CD14-positive monocyte (primary cell): ENCODE measurements around the gene LEF1. TPM values are rescaled to one million over a fixed set of nuclear protein-coding genes. Genes with fewer than 3 reads are reported as not detected.

Experiments
- DNase-seq, 3 donors: peaks; one replicate each; pipeline ENCODE4 v3.0.0-alpha.2; 2011 to 2022
- H2AFZ ChIP-seq: 2 replicates; pipeline ENCODE4 v1.6.0; 2012; ENCODE audit warnings: mild to moderate bottlenecking, low read depth, low read length, inconsistent platforms; ENCODE audit not compliant: insufficient read depth, poor library complexity, severe bottlenecking
- H3K27ac ChIP-seq, 2 donors: 1 replicate in 1 of 2; 2 replicates in 1 of 2; pipeline ENCODE4 v1.5.1; 2012 to 2013; ENCODE audit warnings: low read length in 2 of 2, control low read depth in 1 of 2, inconsistent platforms in 1 of 2, low read depth in 1 of 2, mild to moderate bottlenecking in 1 of 2
- H3K27me3 ChIP-seq, 2 donors: one replicate each; pipeline versions ENCODE4 v1.6.0 to v1.6.1; 2011 to 2013; ENCODE audit warnings: low read length in 2 of 2; ENCODE audit not compliant: control insufficient read depth in 2 of 2, insufficient read depth in 2 of 2
- H3K36me3 ChIP-seq, 2 donors: replicated peaks in 1 of 2; 1 replicate in 1 of 2; 2 replicates in 1 of 2; pipeline versions ENCODE4 v1.5.1 to v1.6.1; 2012 to 2013; ENCODE audit warnings: low read length in 2 of 2, control low read depth in 1 of 2, inconsistent platforms in 1 of 2, mild to moderate bottlenecking in 1 of 2; ENCODE audit not compliant: insufficient read depth in 2 of 2, control insufficient read depth in 1 of 2
- H3K4me1 ChIP-seq, 2 donors: 1 replicate in 1 of 2; 2 replicates in 1 of 2; pipeline versions ENCODE4 v1.5.1 to v1.6.1; 2012 to 2013; ENCODE audit warnings: low read length in 2 of 2, control low read depth in 1 of 2, inconsistent platforms in 1 of 2, mild to moderate bottlenecking in 1 of 2, moderate library complexity in 1 of 2; ENCODE audit not compliant: insufficient read depth in 2 of 2, control insufficient read depth in 1 of 2
- H3K4me2 ChIP-seq: replicated peaks from 2 replicates; pipeline ENCODE3; 2012; ENCODE audit warnings: low read length, moderate library complexity, mild to moderate bottlenecking; ENCODE audit not compliant: poor library complexity, severe bottlenecking; ENCODE audit errors: extremely low read depth
- H3K4me3 ChIP-seq, 3 experiments: fragments of 200-600 bp in 1 of 3; sonication (generic) in 1 of 3; replicated peaks in 1 of 3; 1 replicate in 2 of 3; 2 replicates in 1 of 3; pipeline ENCODE4 v1.5.1; 2011 to 2013; ENCODE audit warnings: low read length in 3 of 3, mild to moderate bottlenecking in 3 of 3, control low read depth in 2 of 3, low read depth in 2 of 3, inconsistent platforms in 1 of 3, moderate library complexity in 1 of 3
- H3K79me2 ChIP-seq: 2 replicates; pipeline ENCODE4 v1.6.0; 2012; ENCODE audit warnings: mild to moderate bottlenecking, control low read depth, inconsistent platforms, low read length, moderate library complexity; ENCODE audit not compliant: insufficient read depth
- H3K9ac ChIP-seq: 2 replicates; pipeline ENCODE4 v1.6.0; 2017; ENCODE audit warnings: low read length, mild to moderate bottlenecking; ENCODE audit not compliant: insufficient read depth, poor library complexity, severe bottlenecking
- H3K9me3 ChIP-seq, 2 donors: replicated peaks in 1 of 2; 1 replicate in 1 of 2; 2 replicates in 1 of 2; pipeline versions ENCODE4 v1.5.1 to v1.6.1; 2012 to 2013; ENCODE audit warnings: low read length in 2 of 2, control low read depth in 1 of 2; ENCODE audit not compliant: control insufficient read depth in 1 of 2, insufficient read depth in 1 of 2
- H4K20me1 ChIP-seq: 2 replicates; pipeline ENCODE4 v1.6.0; 2012; ENCODE audit warnings: mild to moderate bottlenecking, low read length, control low read depth, moderate library complexity; ENCODE audit not compliant: insufficient read depth
- H3K27ac Mint-ChIP-seq, 7 donors: one replicate each; pipeline ENCODE4 v1.8.0; 2020; ENCODE audit warnings: mild to moderate bottlenecking in 7 of 7, mixed read lengths in 7 of 7, moderate library complexity in 6 of 7, inconsistent platforms in 2 of 7
- H3K27me3 Mint-ChIP-seq, 3 donors: one replicate each; pipeline ENCODE4 v1.8.0; 2021 to 2022; ENCODE audit warnings: low read depth in 3 of 3, mild to moderate bottlenecking in 3 of 3, mixed read lengths in 3 of 3, moderate library complexity in 3 of 3, inconsistent platforms in 1 of 3
- H3K36me3 Mint-ChIP-seq, 2 donors: one replicate each; pipeline ENCODE4 v1.8.0; 2020; ENCODE audit warnings: mixed read lengths in 2 of 2, inconsistent platforms in 1 of 2, mild to moderate bottlenecking in 1 of 2
- H3K4me1 Mint-ChIP-seq: one replicate; pipeline ENCODE4 v1.8.0; 2020; ENCODE audit warnings: mild to moderate bottlenecking, mixed read lengths
- H3K4me3 Mint-ChIP-seq, 2 donors: one replicate each; pipeline ENCODE4 v1.8.0; 2020; ENCODE audit warnings: mild to moderate bottlenecking in 2 of 2, mixed read lengths in 2 of 2, moderate library complexity in 1 of 2
- H3K9me3 Mint-ChIP-seq, 7 donors: one replicate each; pipeline ENCODE4 v1.8.0; 2020 to 2022; ENCODE audit warnings: mixed read lengths in 7 of 7, mild to moderate bottlenecking in 6 of 7, moderate library complexity in 6 of 7, inconsistent platforms in 2 of 7
- WGBS: methylation state at CpG from one replicate; pipeline ENCODE4 v1.1.5; 2013; ENCODE audit warnings: missing lambda C conversion rate; ENCODE audit not compliant: insufficient coverage; 5-methylcytosine and 5-hydroxymethylcytosine counted together
- intact Hi-C, 2 donors: fragments of 100-400 bp; cut with micrococcal nuclease; formaldehyde crosslinking; loops; one replicate each; pipeline versions ENCODE4 v1.15.0 to v1.15.1; 2023
- polyA plus RNA-seq, 3 donors: library from polyadenylated mRNA; depleted of rRNA in 1 of 3; unstranded in 2 of 3; stranded (reverse) in 1 of 3; fragments of 300-500 nt in 2 of 3; fragments of >200 nt in 1 of 3; fragmentation: Illumina TruSeq in 2 of 3; gene quantifications; 1 replicate in 2 of 3; 2 replicates in 1 of 3; pipeline ENCODE4 v1.2.3, GENCODE V29; 2012 to 2021
- TF ChIP-seq, protein P1 (sequence below): fragments of 200-600 bp; IDR thresholded peaks from one replicate; pipeline ENCODE4 v1.8.0; 2022; ENCODE audit warnings: antibody characterized with exemption, mild to moderate bottlenecking

LEF1 gene
- polyA plus RNA-seq, 3 donors, result 0.29 to 1.3 (median 0.61) TPM

DNA sequence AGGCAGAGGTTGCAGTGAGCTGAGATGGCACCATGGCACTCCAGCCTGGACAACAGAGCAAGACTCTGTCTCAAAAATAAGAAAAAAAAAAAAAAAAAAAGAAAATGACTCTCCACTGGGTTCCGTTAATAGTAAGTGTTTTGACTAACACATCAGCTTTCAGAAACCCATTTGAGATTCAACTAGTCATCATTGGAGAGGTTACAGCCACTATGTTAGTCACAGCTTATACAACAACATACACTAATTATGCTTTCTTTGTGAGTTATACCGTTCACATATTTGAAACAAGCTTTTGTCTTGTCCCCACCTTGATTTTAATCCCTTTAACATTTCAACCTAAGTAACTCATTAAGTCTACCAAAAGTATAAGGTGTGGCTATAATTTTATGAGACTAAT, 130.8 kb downstream of the LEF1 start:
- peak overlapping the region in 1 of 7 donors; percentile 8 for H3K27ac Mint-ChIP-seq
- Histone ChIP-seq H3K4me3 (no peak overlapping the region), H3K9me3 (no peaks in the 10 kb centered on the region), H2AFZ (no peak overlapping the region), H3K36me3 (peaks cover 3 to 31% of the 10 kb centered on the region in 2 donors), H3K4me2 (no peak overlapping the region), H3K79me2 (no peaks in the 10 kb centered on the region), H3K27ac (no peak overlapping the region), H3K9ac (no peak overlapping the region), H3K27me3 (no peaks in the 10 kb centered on the region), H4K20me1 (no peaks in the 10 kb centered on the region), H3K4me1 (no peaks in the 10 kb centered on the region)
- H3K36me3 Mint-ChIP-seq, result peaks cover 11 to 20% of the 10 kb centered on the region in 2 donors
- H3K4me3 Mint-ChIP-seq, result no peak overlapping the region
- no CpG with 5 or more reads among the region's 2 CpGs for WGBS
- H3K4me1 Mint-ChIP-seq, result no peaks in the 10 kb centered on the region
- intact Hi-C loops, result no loop called here
- DNase-seq, result no peak
- peaks cover 0 to 1% (median 0%) of the 10 kb centered on the region in 3 donors for H3K27me3 Mint-ChIP-seq
- peaks cover 0 to 2% (median 0%) of the 10 kb centered on the region in 7 donors for H3K9me3 Mint-ChIP-seq
- TF ChIP-seq, protein P1, sequence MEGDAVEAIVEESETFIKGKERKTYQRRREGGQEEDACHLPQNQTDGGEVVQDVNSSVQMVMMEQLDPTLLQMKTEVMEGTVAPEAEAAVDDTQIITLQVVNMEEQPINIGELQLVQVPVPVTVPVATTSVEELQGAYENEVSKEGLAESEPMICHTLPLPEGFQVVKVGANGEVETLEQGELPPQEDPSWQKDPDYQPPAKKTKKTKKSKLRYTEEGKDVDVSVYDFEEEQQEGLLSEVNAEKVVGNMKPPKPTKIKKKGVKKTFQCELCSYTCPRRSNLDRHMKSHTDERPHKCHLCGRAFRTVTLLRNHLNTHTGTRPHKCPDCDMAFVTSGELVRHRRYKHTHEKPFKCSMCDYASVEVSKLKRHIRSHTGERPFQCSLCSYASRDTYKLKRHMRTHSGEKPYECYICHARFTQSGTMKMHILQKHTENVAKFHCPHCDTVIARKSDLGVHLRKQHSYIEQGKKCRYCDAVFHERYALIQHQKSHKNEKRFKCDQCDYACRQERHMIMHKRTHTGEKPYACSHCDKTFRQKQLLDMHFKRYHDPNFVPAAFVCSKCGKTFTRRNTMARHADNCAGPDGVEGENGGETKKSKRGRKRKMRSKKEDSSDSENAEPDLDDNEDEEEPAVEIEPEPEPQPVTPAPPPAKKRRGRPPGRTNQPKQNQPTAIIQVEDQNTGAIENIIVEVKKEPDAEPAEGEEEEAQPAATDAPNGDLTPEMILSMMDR, result no peak

DNA sequence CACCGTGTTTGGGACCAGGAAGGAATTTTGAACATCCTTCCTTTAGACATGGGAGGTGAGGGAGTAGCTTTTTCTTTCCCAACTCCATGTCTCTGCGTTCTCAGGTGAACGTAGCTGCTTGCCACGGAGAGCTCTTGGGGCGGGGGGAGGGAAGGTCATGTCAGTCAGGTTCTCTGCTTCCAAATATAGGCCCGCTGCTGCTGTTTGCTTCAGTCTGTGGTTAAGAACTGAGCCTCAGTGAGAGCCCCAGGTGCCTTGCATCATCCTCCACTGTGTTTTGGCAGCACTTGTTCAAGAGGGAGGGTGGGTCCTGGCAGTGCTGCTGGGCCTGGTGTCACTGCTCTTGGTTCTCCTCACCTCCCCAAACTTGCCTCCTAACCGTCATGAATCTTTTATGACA, 132.5 kb downstream of the LEF1 start:
- Mint-ChIP-seq H3K27me3 (peaks cover 0 to 1% (median 0%) of the 10 kb centered on the region in 3 donors), H3K36me3 (peaks cover 16 to 20% of the 10 kb centered on the region in 2 donors), H3K27ac (no peak overlapping the region), H3K4me1 (no peaks in the 10 kb centered on the region), H3K4me3 (no peak overlapping the region), H3K9me3 (peaks cover 0 to 2% (median 0%) of the 10 kb centered on the region in 7 donors)
- H3K79me2 ChIP-seq, result no peaks in the 10 kb centered on the region
- no peaks in the 10 kb centered on the region for H3K4me1 ChIP-seq
- DNase-seq, result no peak
- H3K27ac ChIP-seq, result no peak overlapping the region
- H4K20me1 ChIP-seq, result no peaks in the 10 kb centered on the region
- H3K27me3 ChIP-seq, result no peaks in the 10 kb centered on the region
- H3K4me2 ChIP-seq, result no peak overlapping the region
- peaks cover 5 to 32% of the 10 kb centered on the region in 2 donors for H3K36me3 ChIP-seq
- no peak overlapping the region for H3K9ac ChIP-seq
- H2AFZ ChIP-seq, result no peak overlapping the region
- TF ChIP-seq, protein P1, result no peak
- H3K9me3 ChIP-seq, result no peaks in the 10 kb centered on the region
- intact Hi-C loops, result no loop called here
- WGBS, result 60% methylated on average over 2 of the region's 7 CpGs
- H3K4me3 ChIP-seq, result no peak overlapping the region
